PC-9 (cell line): ENCODE measurements around the gene IFITM10.

Experiments
- CTCF ChIP-seq: fragments of 200-600 bp; sonication (generic); conservative IDR thresholded peaks from 2 replicates; pipeline ENCODE4 v1.6.1; 2017; ENCODE audit warnings: mixed run types, antibody characterized with exemption, mild to moderate bottlenecking, moderate library complexity
- EZH2 ChIP-seq: fragments of 200-600 bp; sonication (generic); IDR thresholded peaks from 2 replicates; pipeline ENCODE4 v1.8.0; 2017; ENCODE audit warnings: antibody characterized with exemption, low read depth

GRCh38 chr11:1748636-1749394 lies 1.6 kb downstream of the IFITM10 start:
- TF ChIP-seq EZH2 (no peak), CTCF (no peak)
